B cell (primary cell): ENCODE measurements around the gene VGLL2. TPM values are rescaled to one million over a fixed set of nuclear protein-coding genes. Genes with fewer than 3 reads are reported as not detected.

Source experiments
- ATAC-seq: fragments of 200-7000 bp; cut with Tn5 transposase; one replicate; pipeline ENCODE4 v1.10.0; 2021; ENCODE audit warnings: low read depth, mild to moderate bottlenecking, moderate number of reproducible peaks, moderate library complexity
- CTCF ChIA-PET: fragments of 350-600 bp; sonication (Branson Sonifier 250); formaldehyde crosslinking; loops from one replicate; lab custom pipeline; 2021; ENCODE audit warnings: antibody characterized with exemption, inconsistent platforms; lab: Charles Lee
- POLR2A ChIA-PET: fragments of 350-600 bp; sonication (Branson Sonifier 250); formaldehyde crosslinking; loops from one replicate; lab custom pipeline; 2021; ENCODE audit warnings: antibody characterized with exemption; lab: Charles Lee
- DNase-seq: peaks from one replicate; pipeline ENCODE4 v3.0.0; 2013
- H2AFZ ChIP-seq: 2 replicates; pipeline ENCODE4 v1.6.1; 2012; ENCODE audit warnings: mild to moderate bottlenecking, low read depth, low read length; ENCODE audit not compliant: insufficient read depth, poor library complexity, severe bottlenecking
- H3K27ac ChIP-seq, 2 donors: 1 replicate in 1 of 2; 2 replicates in 1 of 2; pipeline ENCODE4 v1.5.1; 2012 to 2013; ENCODE audit warnings: low read length in 2 of 2, mild to moderate bottlenecking in 2 of 2, moderate library complexity in 1 of 2
- H3K27me3 ChIP-seq, 4 experiments: fragments of 200-600 bp in 1 of 4; sonication (generic) in 1 of 4; replicated peaks in 1 of 4; 1 replicate in 2 of 4; 2 replicates in 2 of 4; pipeline versions ENCODE4 v1.6.1 to v1.7.0; 2013 to 2016; ENCODE audit warnings: low read length in 3 of 4, mild to moderate bottlenecking in 2 of 4, mixed read lengths in 1 of 4, moderate library complexity in 1 of 4; ENCODE audit not compliant: insufficient read depth in 4 of 4, control insufficient read depth in 3 of 4; ENCODE audit errors: control extremely low read depth in 1 of 4
- H3K36me3 ChIP-seq, 2 experiments: replicated peaks in 1 of 2; 1 replicate in 1 of 2; 2 replicates in 1 of 2; pipeline versions ENCODE4 v1.6.1 to v1.7.1; 2013; ENCODE audit warnings: low read length in 1 of 2; ENCODE audit not compliant: insufficient read depth in 2 of 2, control insufficient read depth in 1 of 2; ENCODE audit errors: control extremely low read depth in 1 of 2, extremely low read depth in 1 of 2
- H3K4me1 ChIP-seq, 2 donors: fragments of 200-600 bp in 1 of 2; sonication (generic) in 1 of 2; 1 replicate in 1 of 2; 2 replicates in 1 of 2; pipeline versions ENCODE4 v1.5.1 to v1.6.1; 2013 to 2017; ENCODE audit warnings: low read length in 2 of 2; ENCODE audit not compliant: control insufficient read depth in 2 of 2, insufficient read depth in 2 of 2
- H3K4me2 ChIP-seq: replicated peaks from 2 replicates; pipeline ENCODE3; 2012; ENCODE audit warnings: mild to moderate bottlenecking, low read depth, low read length; ENCODE audit not compliant: poor library complexity, severe bottlenecking
- H3K4me3 ChIP-seq, 5 experiments: fragments of 200-600 bp in 1 of 5; sonication (generic) in 1 of 5; 1 replicate in 3 of 5; 2 replicates in 2 of 5; pipeline versions ENCODE4 v1.5.1 to v1.7.0; 2011 to 2016; ENCODE audit warnings: low read length in 4 of 5, mild to moderate bottlenecking in 4 of 5, low read depth in 2 of 5, control low read depth in 1 of 5, moderate library complexity in 1 of 5; ENCODE audit not compliant: insufficient read depth in 1 of 5; ENCODE audit errors: control extremely low read depth in 1 of 5, extremely low read depth in 1 of 5
- H3K79me2 ChIP-seq: fragments of 200-600 bp; sonication (generic); one replicate; pipeline ENCODE4 v1.6.0; 2016; ENCODE audit warnings: low read length; ENCODE audit not compliant: control insufficient read depth, insufficient read depth
- H3K9ac ChIP-seq: fragments of 200-600 bp; sonication (generic); 2 replicates; pipeline ENCODE4 v1.6.1; 2017; ENCODE audit warnings: mild to moderate bottlenecking, low read length, moderate library complexity
- H3K9me3 ChIP-seq, 3 donors: one replicate each; pipeline versions ENCODE4 v1.6.1 to v1.7.1; 2013; ENCODE audit warnings: low read length in 2 of 3; ENCODE audit not compliant: control insufficient read depth in 2 of 3, insufficient read depth in 1 of 3; ENCODE audit errors: control extremely low read depth in 1 of 3
- H4K20me1 ChIP-seq: 2 replicates; pipeline ENCODE4 v1.6.0; 2012; ENCODE audit warnings: mild to moderate bottlenecking, low read length; ENCODE audit not compliant: insufficient read depth, control insufficient read depth, poor library complexity, severe bottlenecking
- H3K27ac Mint-ChIP-seq: one replicate; pipeline ENCODE4 v1.8.0; 2021; ENCODE audit warnings: mixed read lengths
- H3K27me3 Mint-ChIP-seq: one replicate; pipeline ENCODE4 v1.8.0; 2021; ENCODE audit warnings: mixed read lengths
- H3K4me1 Mint-ChIP-seq: one replicate; pipeline ENCODE4 v1.8.0; 2021; ENCODE audit warnings: mixed read lengths
- H3K4me3 Mint-ChIP-seq: one replicate; pipeline ENCODE4 v1.8.0; 2021; ENCODE audit warnings: mixed read lengths
- H3K9me3 Mint-ChIP-seq: one replicate; pipeline ENCODE4 v1.8.0; 2022; ENCODE audit warnings: mixed read lengths; ENCODE audit not compliant: insufficient read depth
- EZH2 ChIP-seq: IDR thresholded peaks from 2 replicates; pipeline ENCODE4 v1.6.1; 2012; ENCODE audit warnings: borderline replicate concordance, low read depth, mild to moderate bottlenecking, moderate library complexity, low read length; ENCODE audit not compliant: insufficient read depth, poor library complexity, severe bottlenecking
- WGBS: methylation state at CpG from one replicate; pipeline ENCODE4 v1.1.5; 2013; ENCODE audit warnings: missing lambda C conversion rate; ENCODE audit not compliant: insufficient coverage; 5-methylcytosine and 5-hydroxymethylcytosine counted together
- intact Hi-C: fragments of 100-400 bp; cut with micrococcal nuclease; formaldehyde crosslinking; loops from one replicate; pipeline ENCODE4 v1.10.0; 2022
- polyA plus RNA-seq: library from polyadenylated mRNA; depleted of rRNA; stranded (reverse); fragments of >200 nt; gene quantifications from 2 replicates; pipeline ENCODE4 v1.2.3, GENCODE V29; 2012
- total RNA-seq, 2 donors: library from RNA; stranded (reverse); fragments of 120-200 nt in 1 of 2; gene quantifications; 1 replicate in 1 of 2; 2 replicates in 1 of 2; pipeline versions ENCODE4 v1.2.3 to v1.2.4, GENCODE V29; 2013 to 2022
- TF ChIP-seq, protein P1 (sequence below): fragments of 200-600 bp; IDR thresholded peaks from one replicate; pipeline ENCODE4 v1.8.0; 2022; ENCODE audit warnings: antibody characterized with exemption, mild to moderate bottlenecking

The VGLL2 gene
- total and polyA plus RNA-seq, 2 donors (not counting 1 experiment from before 2014, with no cell fraction given), result not detected

DNA sequence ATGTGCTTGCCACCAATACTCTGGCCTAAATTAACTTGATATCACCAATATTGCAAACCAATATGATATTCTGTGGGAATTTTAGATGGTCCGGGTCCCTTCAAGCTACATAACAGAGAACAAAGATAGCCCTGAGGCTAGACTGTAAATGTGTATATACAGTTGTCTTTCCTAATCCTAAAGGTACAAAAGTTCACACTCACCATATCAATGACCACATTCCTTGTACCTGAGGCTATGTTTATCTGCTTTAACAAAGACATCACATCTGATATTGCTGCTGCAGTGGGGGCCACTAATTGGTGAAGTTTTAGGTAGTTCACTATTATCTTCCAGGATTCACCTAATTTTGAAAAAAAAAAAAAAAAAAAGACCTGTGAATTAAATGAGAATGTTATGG is 38.6 kb upstream of the VGLL2 start:
- TF ChIP-seq, protein P1, sequence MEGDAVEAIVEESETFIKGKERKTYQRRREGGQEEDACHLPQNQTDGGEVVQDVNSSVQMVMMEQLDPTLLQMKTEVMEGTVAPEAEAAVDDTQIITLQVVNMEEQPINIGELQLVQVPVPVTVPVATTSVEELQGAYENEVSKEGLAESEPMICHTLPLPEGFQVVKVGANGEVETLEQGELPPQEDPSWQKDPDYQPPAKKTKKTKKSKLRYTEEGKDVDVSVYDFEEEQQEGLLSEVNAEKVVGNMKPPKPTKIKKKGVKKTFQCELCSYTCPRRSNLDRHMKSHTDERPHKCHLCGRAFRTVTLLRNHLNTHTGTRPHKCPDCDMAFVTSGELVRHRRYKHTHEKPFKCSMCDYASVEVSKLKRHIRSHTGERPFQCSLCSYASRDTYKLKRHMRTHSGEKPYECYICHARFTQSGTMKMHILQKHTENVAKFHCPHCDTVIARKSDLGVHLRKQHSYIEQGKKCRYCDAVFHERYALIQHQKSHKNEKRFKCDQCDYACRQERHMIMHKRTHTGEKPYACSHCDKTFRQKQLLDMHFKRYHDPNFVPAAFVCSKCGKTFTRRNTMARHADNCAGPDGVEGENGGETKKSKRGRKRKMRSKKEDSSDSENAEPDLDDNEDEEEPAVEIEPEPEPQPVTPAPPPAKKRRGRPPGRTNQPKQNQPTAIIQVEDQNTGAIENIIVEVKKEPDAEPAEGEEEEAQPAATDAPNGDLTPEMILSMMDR, result no peak
- Histone ChIP-seq H4K20me1 (no peaks in the 10 kb centered on the region), H3K9me3 (peaks cover 0 to 4% (median 0%) of the 10 kb centered on the region in 3 donors), H3K4me1 (no peaks in the 10 kb centered on the region), H3K27me3 (no peaks in the 10 kb centered on the region), H2AFZ (no peak overlapping the region), H3K9ac (no peak overlapping the region), H3K36me3 (no peaks in the 10 kb centered on the region), H3K27ac (no peak overlapping the region), H3K4me3 (no peak overlapping the region), H3K79me2 (no peaks in the 10 kb centered on the region), H3K4me2 (no peak overlapping the region)
- Mint-ChIP-seq H3K27me3 (peaks cover 6% of the 10 kb centered on the region), H3K27ac (no peak overlapping the region), H3K4me3 (no peak overlapping the region), H3K9me3 (no peaks in the 10 kb centered on the region), H3K4me1 (no peaks in the 10 kb centered on the region)
- POLR2A ChIA-PET, result no interaction called here
- intact Hi-C loops, result no loop called here
- DNase-seq (no peak), ATAC-seq (no peak)
- CTCF ChIA-PET, result no interaction called here
- WGBS, result no CpG with 5 or more reads among the region's 1 CpG

DNA sequence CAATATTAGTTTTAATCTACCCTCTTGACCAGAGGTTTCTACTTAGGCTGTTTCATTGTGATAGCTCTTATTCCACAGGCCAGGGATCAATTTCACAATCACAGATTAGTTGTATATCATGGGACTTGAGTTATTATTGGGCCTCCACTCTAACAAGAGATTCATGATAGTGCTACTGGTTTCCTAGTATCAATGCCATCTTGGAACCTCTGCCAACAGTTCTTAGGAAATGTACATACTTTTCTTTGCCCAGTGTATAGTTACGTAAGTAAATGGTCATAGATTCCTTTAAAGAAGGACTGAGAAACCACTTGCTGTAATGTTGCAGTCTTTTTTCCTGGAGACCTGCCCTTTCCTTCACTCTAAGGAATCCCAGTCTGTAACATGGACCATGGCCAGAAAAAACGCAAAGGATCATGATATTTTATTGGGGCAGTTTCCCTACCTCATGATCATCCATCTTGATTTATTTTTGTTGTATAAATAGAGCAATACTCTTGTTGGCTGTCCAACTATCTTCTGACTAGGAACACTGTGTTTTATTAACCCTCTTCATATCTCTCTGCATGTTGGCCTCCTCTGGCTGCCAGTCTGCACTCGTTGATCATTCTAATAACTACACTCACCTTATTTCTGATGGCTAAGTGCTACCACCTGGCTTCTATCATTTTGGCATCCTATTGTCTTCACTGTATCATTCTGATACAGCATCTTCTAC is 38.0 kb upstream of the VGLL2 start:
- H4K20me1 ChIP-seq, result no peaks in the 10 kb centered on the region
- intact Hi-C loops, result no loop called here
- CTCF ChIA-PET, result no interaction called here

More for the DNA sequence above, 38.0 kb upstream of the VGLL2 start:
- Mint-ChIP-seq H3K27me3 (peaks cover 6% of the 10 kb centered on the region), H3K4me1 (no peaks in the 10 kb centered on the region), H3K27ac (no peak overlapping the region), H3K9me3 (no peaks in the 10 kb centered on the region), H3K4me3 (no peak overlapping the region)
- Histone ChIP-seq H3K4me3 (no peak overlapping the region), H3K79me2 (no peaks in the 10 kb centered on the region), H3K27ac (no peak overlapping the region), H2AFZ (no peak overlapping the region), H3K9ac (no peak overlapping the region), H3K4me1 (no peaks in the 10 kb centered on the region), H3K9me3 (peaks cover 0 to 4% (median 0%) of the 10 kb centered on the region in 3 donors), H3K27me3 (no peaks in the 10 kb centered on the region), H3K36me3 (no peaks in the 10 kb centered on the region), H3K4me2 (no peak overlapping the region)
- no peak for ATAC-seq
- POLR2A ChIA-PET, result no interaction called here
- no peak for DNase-seq
- 78% methylated on average over 2 of the region's 3 CpGs for WGBS
- TF ChIP-seq, protein P1, result no peak
- TF ChIP-seq EZH2, result no peak
